ENCODE measurements around the gene NAT16.

The NAT16 gene

DNA sequence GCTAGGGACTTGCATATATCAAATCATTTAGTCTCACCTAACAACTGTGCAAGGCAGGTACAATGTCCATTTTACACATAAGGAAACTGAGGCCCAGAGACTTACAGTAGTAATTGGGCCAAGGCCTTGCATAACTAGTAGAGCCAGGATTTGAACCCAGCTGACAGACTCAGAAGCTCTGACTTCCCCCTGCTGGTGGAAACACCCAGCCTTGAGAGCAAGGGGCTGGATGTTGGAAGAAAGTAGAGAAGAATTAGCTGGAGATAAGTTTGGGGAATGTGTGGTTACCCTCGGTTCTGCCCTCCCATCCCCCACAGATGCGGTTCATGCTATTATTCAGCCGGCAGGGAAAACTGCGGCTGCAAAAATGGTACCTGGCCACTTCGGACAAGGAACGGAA, 23.8 kb downstream of the NAT16 start:
- H3K4me3 ChIP-seq (ENCODE audit: insufficient read depth, low read depth, low read length): no peak overlapping the region
- H3K27ac ChIP-seq (ENCODE audit: insufficient read depth, low read depth, low read length, poor library complexity, severe bottlenecking): no peak overlapping the region
- no peaks in the 10 kb centered on the region for H3K36me3 ChIP-seq (ENCODE audit: control insufficient read depth, insufficient read depth, low read length)
- H3K27me3 ChIP-seq (ENCODE audit: control insufficient read depth, insufficient read depth, low read length, poor library complexity, severe bottlenecking): peaks cover 3% of the 10 kb centered on the region
- peaks cover 10% of the 10 kb centered on the region for H3K4me1 ChIP-seq (ENCODE audit: control insufficient read depth, insufficient read depth, low read length)
- 74 to 77% methylated on average over 6 of the region's 6 CpGs for WGBS, 2 experiments
- H3K9me3 ChIP-seq (ENCODE audit: control insufficient read depth, low read length): no peaks in the 10 kb centered on the region

DNA sequence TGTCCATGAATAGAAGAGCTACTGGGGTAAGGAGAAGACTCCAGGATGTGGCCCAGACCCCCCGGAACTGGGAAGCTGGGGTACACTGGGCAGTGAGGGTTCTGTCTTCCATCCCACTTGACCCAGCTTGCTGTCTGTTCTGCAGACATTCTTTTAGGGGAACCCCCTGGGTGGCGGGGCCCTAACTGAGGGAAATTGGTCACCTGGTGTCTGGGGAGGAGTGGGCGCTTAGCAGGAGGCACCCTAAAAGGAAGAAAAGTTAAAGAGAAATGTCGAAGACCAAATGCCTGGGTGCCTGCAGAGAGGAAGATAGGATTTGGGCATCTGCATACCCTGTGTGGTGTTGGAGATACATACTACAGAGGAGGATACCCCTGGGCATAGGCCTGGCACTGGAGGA, 24.8 kb downstream of the NAT16 start:
- no peaks in the 10 kb centered on the region for H3K36me3 ChIP-seq (ENCODE audit: control insufficient read depth, insufficient read depth, low read length)
- H3K27me3 ChIP-seq (ENCODE audit: control insufficient read depth, insufficient read depth, low read length, poor library complexity, severe bottlenecking): no peaks in the 10 kb centered on the region
- H3K4me3 ChIP-seq (ENCODE audit: insufficient read depth, low read depth, low read length): peak overlapping the region; percentile 64
- H3K4me1 ChIP-seq (ENCODE audit: control insufficient read depth, insufficient read depth, low read length): peaks cover 6% of the 10 kb centered on the region
- no peaks in the 10 kb centered on the region for H3K9me3 ChIP-seq (ENCODE audit: control insufficient read depth, low read length)
- H3K27ac ChIP-seq (ENCODE audit: insufficient read depth, low read depth, low read length, poor library complexity, severe bottlenecking): no peak overlapping the region
- whole genome bisulfite sequencing, 2 experiments: 64 to 65% methylated on average over 4 of the region's 4 CpGs

DNA sequence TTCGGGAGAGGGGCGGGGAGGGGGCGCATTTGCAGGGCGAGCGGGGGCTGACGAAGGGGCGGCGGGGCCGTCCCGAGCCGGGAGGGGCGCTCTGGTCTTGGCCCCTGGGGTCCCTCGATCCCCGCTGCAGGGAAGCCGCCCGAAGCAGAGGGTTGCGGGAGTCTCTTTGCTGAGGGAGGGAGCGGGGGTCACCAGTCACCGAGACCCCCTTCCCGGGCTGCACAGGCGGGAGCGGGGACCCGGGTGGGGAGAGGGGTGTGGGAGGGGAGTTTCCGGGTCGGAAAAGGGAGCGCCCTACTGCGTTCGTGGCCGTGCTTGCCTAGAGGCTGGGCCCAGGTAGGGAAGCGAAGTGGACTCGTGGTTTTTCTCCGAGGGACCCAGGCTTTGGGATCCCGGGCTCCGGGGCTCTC, 25.4 kb downstream of the NAT16 start:
- Histone ChIP-seq H3K4me1 (ENCODE audit: control insufficient read depth, insufficient read depth, low read length) (peaks cover 6% of the 10 kb centered on the region), H3K27me3 (ENCODE audit: control insufficient read depth, insufficient read depth, low read length, poor library complexity, severe bottlenecking) (no peaks in the 10 kb centered on the region), H3K27ac (ENCODE audit: insufficient read depth, low read depth, low read length, poor library complexity, severe bottlenecking) (no peak overlapping the region), H3K4me3 (ENCODE audit: insufficient read depth, low read depth, low read length) (peak overlapping the region; percentile 64), H3K9me3 (ENCODE audit: control insufficient read depth, low read length) (no peaks in the 10 kb centered on the region), H3K36me3 (ENCODE audit: control insufficient read depth, insufficient read depth, low read length) (no peaks in the 10 kb centered on the region)
- 1% methylated on average over 34 of the region's 34 CpGs for WGBS, 2 experiments

DNA sequence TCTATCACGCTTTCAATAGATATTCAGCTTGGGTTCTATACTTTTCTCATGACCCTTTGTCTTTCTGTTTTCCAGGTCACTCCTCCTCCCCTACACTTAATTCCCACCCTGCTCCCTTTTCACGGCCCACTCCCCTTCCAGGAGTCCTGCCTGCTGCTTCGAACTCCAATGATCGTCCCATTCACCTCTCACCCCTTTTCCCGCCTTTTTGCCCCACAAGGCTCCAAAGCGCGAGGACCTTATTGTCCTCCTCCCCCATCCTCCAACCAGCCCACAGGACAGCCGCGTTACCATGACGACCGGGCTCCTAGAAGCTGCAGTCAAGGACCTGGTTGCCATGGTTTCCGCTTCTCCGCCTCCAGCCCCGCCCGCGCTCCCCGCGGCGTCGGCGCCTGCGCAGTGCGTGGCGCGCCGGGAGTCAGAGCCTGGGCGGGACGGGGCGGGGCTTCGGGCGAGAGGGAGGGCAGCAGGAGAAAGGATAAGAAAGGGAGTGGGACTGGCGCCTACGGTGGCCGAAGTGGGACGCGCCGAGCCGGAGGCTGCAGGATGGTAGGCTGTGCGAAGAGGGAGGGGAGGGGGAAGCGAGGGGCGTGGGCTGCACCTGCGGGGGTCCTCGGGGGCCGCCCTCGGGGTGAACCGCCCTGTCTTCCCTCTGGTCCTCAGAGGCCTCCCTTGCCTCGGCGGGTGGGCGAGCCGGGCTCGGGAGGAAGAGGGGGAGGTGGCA, 26.0 kb downstream of the NAT16 start, which contains the start of gene AP1S1:
AP1S1 (plus strand) TSS at position 508 of the 724 bp plus-strand sequence; CDS start at position 547, 39 bp downstream.
- Histone ChIP-seq H3K27me3 (ENCODE audit: control insufficient read depth, insufficient read depth, low read length, poor library complexity, severe bottlenecking) (no peaks in the 10 kb centered on the region), H3K9me3 (ENCODE audit: control insufficient read depth, low read length) (no peaks in the 10 kb centered on the region), H3K36me3 (ENCODE audit: control insufficient read depth, insufficient read depth, low read length) (no peaks in the 10 kb centered on the region), H3K4me3 (ENCODE audit: insufficient read depth, low read depth, low read length) (peak within 1 kb of the TSS; percentile 64), H3K27ac (ENCODE audit: insufficient read depth, low read depth, low read length, poor library complexity, severe bottlenecking) (no peak within 1 kb of the TSS), H3K4me1 (ENCODE audit: control insufficient read depth, insufficient read depth, low read length) (peaks cover 6% of the 10 kb centered on the region)
- 2 to 3% methylated on average over 51 of the region's 51 CpGs for WGBS, 2 experiments

DNA sequence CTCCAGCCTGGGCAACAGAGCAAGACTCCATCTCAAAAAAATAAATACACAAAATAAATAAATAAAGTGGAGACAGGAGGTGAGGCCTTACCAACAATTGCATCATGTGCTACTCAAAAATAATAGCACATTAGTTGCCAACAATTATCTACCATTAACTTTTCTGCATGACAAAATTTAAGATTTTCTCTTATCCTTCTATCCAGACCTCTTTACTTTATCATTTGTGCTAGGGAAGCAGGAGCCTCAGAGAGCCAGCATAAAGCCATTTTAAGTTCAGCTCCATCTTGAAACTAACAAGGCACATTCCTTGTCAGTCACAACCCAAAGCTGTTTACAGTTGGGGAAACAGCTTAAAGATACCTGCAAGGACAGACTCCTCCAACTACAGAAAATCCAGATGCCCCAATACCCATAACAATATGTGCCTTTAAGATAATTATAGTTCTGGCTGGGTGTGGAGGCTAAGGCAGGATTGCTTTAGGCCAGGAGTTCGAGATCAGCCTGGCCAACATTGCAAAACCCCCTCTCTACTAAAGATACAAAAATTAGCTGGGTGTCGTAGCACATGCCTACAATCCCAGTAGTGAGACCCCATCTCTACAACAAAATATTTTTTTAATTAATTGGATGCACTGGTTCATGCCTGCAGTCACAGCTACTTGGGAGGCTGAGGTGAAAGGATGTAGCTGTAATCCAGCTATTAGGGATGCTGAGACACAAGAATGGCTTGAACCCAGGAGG, 28.0 kb downstream of the NAT16 start:
- 84 to 91% methylated on average over 2 of the region's 2 CpGs for WGBS, 2 experiments
- H3K9me3 ChIP-seq (ENCODE audit: control insufficient read depth, low read length): no peaks in the 10 kb centered on the region
- H3K27ac ChIP-seq (ENCODE audit: insufficient read depth, low read depth, low read length, poor library complexity, severe bottlenecking): no peak overlapping the region
- H3K4me3 ChIP-seq (ENCODE audit: insufficient read depth, low read depth, low read length): no peak overlapping the region
- H3K27me3 ChIP-seq (ENCODE audit: control insufficient read depth, insufficient read depth, low read length, poor library complexity, severe bottlenecking): no peaks in the 10 kb centered on the region
- no peaks in the 10 kb centered on the region for H3K36me3 ChIP-seq (ENCODE audit: control insufficient read depth, insufficient read depth, low read length)
- peaks cover 6% of the 10 kb centered on the region for H3K4me1 ChIP-seq (ENCODE audit: control insufficient read depth, insufficient read depth, low read length)

DNA sequence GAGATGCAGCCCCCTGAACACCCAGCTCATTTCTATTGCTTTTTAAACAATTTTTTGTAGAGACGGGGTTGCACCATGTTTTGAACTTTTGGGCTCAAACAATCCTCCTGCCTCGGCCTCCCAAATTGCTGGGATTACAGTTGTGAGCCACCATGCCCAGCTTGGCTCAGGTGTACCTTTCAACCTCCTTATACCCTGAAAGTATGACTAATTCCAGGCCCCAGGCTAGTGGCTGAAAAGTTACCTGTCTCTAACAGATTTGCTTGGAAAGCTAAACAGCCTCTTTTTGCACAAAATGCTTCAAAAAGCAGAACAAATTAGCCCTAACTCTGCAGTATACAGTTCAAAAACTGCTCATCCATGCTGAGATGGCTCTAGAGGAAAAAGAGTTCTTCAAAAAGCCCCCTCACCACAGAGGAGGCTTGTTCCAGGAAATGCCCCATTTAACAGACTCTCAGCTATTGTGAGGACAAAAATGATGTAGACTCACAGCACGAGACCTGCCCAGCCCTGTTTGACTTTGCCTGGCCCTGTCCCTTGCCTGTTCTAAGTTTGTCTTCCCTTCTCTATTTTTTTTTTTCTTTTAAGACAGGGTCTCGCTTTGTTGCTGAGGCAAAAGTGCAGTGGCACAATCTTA, 39.2 kb downstream of the NAT16 start:
- no peak overlapping the region for H3K27ac ChIP-seq (ENCODE audit: insufficient read depth, low read depth, low read length, poor library complexity, severe bottlenecking)
- WGBS, 2 experiments: 91 to 93% methylated on average over 4 of the region's 4 CpGs

DNA sequence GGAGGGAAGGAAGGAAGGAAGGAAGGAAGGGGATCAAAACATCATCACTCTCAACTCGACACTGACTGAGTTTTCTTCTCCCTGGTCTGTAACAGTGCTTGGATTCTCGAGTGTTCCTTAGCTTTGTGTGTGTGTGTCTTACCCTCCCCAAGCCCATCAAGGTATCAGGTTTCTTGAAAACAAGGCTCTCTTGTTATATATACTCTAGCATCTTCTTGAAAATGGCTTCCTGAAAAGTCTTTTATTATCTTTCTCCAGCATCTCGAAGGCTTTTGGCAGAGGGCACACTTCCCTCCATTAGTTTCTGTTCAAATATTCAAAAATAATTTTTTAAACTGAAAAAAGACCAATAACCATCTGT, 39.8 kb downstream of the NAT16 start:
- Histone ChIP-seq H3K27ac (ENCODE audit: insufficient read depth, low read depth, low read length, poor library complexity, severe bottlenecking) (no peak overlapping the region), H3K27me3 (ENCODE audit: control insufficient read depth, insufficient read depth, low read length, poor library complexity, severe bottlenecking) (peaks cover 12% of the 10 kb centered on the region), H3K4me3 (ENCODE audit: insufficient read depth, low read depth, low read length) (no peak overlapping the region), H3K9me3 (ENCODE audit: control insufficient read depth, low read length) (no peaks in the 10 kb centered on the region), H3K4me1 (ENCODE audit: control insufficient read depth, insufficient read depth, low read length) (no peaks in the 10 kb centered on the region), H3K36me3 (ENCODE audit: control insufficient read depth, insufficient read depth, low read length) (no peaks in the 10 kb centered on the region)
- WGBS, 2 experiments: 62 to 65% methylated on average over 3 of the region's 3 CpGs

More for the DNA sequence above, 39.2 kb downstream of the NAT16 start:
- Histone ChIP-seq H3K9me3 (ENCODE audit: control insufficient read depth, low read length) (no peaks in the 10 kb centered on the region), H3K36me3 (ENCODE audit: control insufficient read depth, insufficient read depth, low read length) (no peaks in the 10 kb centered on the region), H3K27me3 (ENCODE audit: control insufficient read depth, insufficient read depth, low read length, poor library complexity, severe bottlenecking) (peaks cover 12% of the 10 kb centered on the region), H3K4me3 (ENCODE audit: insufficient read depth, low read depth, low read length) (no peak overlapping the region), H3K4me1 (ENCODE audit: control insufficient read depth, insufficient read depth, low read length) (no peaks in the 10 kb centered on the region)

DNA sequence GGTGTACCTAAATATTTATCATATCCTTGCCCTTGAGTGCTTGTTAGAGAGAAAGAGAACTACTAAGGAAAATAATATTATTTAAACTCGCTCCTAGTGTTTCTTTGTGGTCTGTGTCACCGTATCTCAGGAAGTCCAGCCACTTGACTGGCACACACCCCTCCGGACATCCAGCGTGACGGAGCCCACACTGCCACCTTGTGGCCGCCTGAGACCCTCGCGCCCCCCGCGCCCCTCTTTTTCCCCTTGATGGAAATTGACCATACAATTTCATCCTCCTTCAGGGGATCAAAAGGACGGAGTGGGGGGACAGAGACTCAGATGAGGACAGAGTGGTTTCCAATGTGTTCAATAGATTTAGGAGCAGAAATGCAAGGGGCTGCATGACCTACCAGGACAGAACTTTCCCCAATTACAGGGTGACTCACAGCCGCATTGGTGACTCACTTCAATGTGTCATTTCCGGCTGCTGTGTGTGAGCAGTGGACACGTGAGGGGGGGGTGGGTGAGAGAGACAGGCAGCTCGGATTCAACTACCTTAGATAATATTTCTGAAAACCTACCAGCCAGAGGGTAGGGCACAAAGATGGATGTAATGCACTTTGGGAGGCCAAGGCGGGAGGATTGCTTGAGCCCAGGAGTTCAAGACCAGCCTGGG, 41.8 kb downstream of the NAT16 start:
- WGBS, 2 experiments: 21 to 24% methylated on average over 15 to 16 of the region's 16 CpGs

DNA sequence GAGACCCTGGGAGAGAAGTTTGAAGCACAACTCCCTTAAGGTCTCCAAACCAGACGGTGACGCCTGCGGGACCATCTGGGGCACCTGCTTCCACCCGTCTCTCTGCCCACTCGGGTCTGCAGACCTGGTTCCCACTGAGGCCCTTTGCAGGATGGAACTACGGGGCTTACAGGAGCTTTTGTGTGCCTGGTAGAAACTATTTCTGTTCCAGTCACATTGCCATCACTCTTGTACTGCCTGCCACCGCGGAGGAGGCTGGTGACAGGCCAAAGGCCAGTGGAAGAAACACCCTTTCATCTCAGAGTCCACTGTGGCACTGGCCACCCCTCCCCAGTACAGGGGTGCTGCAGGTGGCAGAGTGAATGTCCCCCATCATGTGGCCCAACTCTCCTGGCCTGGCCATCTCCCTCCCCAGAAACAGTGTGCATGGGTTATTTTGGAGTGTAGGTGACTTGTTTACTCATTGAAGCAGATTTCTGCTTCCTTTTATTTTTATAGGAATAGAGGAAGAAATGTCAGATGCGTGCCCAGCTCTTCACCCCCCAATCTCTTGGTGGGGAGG, 42.4 kb downstream of the NAT16 start:
- Histone ChIP-seq H3K27ac (ENCODE audit: insufficient read depth, low read depth, low read length, poor library complexity, severe bottlenecking) (no peak overlapping the region), H3K9me3 (ENCODE audit: control insufficient read depth, low read length) (no peaks in the 10 kb centered on the region), H3K27me3 (ENCODE audit: control insufficient read depth, insufficient read depth, low read length, poor library complexity, severe bottlenecking) (peaks cover 12% of the 10 kb centered on the region), H3K36me3 (ENCODE audit: control insufficient read depth, insufficient read depth, low read length) (no peaks in the 10 kb centered on the region), H3K4me3 (ENCODE audit: insufficient read depth, low read depth, low read length) (no peak overlapping the region), H3K4me1 (ENCODE audit: control insufficient read depth, insufficient read depth, low read length) (peaks cover 8% of the 10 kb centered on the region)
- 90 to 92% methylated on average over 8 of the region's 9 CpGs for WGBS, 2 experiments

More for the DNA sequence above, 41.8 kb downstream of the NAT16 start:
- H3K27me3 ChIP-seq (ENCODE audit: control insufficient read depth, insufficient read depth, low read length, poor library complexity, severe bottlenecking): peaks cover 12% of the 10 kb centered on the region
- no peaks in the 10 kb centered on the region for H3K36me3 ChIP-seq (ENCODE audit: control insufficient read depth, insufficient read depth, low read length)
- no peaks in the 10 kb centered on the region for H3K9me3 ChIP-seq (ENCODE audit: control insufficient read depth, low read length)
- H3K27ac ChIP-seq (ENCODE audit: insufficient read depth, low read depth, low read length, poor library complexity, severe bottlenecking): no peak overlapping the region
- H3K4me1 ChIP-seq (ENCODE audit: control insufficient read depth, insufficient read depth, low read length): peaks cover 8% of the 10 kb centered on the region
- H3K4me3 ChIP-seq (ENCODE audit: insufficient read depth, low read depth, low read length): no peak overlapping the region

Data from ectodermal cell (in vitro differentiated cells).